Fibroblast of villous mesenchyme (primary cell): ENCODE data around the gene LSM14A. TPM values are rescaled to one million over a fixed set of nuclear protein-coding genes. Genes with fewer than 3 reads are reported as not detected.

Source experiments
- DNase-seq: peaks from one replicate; pipeline ENCODE4 v3.0.0-alpha.2; 2010; ENCODE audit warnings: low read depth
- H3K4me3 ChIP-seq: 2 replicates; pipeline ENCODE4 v1.5.1; 2011; ENCODE audit warnings: low read depth, mild to moderate bottlenecking, low read length
- total RNA-seq: library from RNA; depleted of rRNA; stranded (reverse); fragments of >200 nt; gene quantifications from 2 replicates; pipeline ENCODE4 v1.2.3, GENCODE V29; 2012
- TF ChIP-seq, protein P1 (sequence below): IDR thresholded peaks from 2 replicates; pipeline ENCODE4 v1.5.1; 2012; ENCODE audit warnings: low read depth, mild to moderate bottlenecking, low read length; ENCODE audit not compliant: insufficient read depth

Gene LSM14A
- total RNA-seq, 1 donor = 72.1 TPM

DNA sequence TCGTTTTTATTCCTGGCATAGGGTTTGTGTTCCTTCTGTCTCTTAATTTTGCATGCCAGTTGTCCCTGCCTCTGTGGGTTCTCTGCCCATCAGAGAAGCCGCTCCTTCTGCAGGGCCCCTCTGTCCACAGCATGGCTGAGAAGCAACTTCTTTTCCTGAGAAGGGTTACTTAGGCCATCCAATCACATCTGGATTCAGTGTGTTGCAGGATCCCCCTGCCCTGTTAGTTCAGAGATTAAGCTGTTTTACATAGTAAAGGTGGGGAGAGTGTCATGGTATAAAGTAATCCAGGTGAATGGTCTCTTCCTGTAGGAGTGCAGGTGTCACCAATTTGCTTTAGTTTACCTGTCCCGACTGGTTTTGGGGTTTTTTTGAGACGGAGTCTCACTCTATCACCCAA, 59.1 kb downstream of the LSM14A start:
- TF ChIP-seq, protein P1, sequence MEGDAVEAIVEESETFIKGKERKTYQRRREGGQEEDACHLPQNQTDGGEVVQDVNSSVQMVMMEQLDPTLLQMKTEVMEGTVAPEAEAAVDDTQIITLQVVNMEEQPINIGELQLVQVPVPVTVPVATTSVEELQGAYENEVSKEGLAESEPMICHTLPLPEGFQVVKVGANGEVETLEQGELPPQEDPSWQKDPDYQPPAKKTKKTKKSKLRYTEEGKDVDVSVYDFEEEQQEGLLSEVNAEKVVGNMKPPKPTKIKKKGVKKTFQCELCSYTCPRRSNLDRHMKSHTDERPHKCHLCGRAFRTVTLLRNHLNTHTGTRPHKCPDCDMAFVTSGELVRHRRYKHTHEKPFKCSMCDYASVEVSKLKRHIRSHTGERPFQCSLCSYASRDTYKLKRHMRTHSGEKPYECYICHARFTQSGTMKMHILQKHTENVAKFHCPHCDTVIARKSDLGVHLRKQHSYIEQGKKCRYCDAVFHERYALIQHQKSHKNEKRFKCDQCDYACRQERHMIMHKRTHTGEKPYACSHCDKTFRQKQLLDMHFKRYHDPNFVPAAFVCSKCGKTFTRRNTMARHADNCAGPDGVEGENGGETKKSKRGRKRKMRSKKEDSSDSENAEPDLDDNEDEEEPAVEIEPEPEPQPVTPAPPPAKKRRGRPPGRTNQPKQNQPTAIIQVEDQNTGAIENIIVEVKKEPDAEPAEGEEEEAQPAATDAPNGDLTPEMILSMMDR = no peak
- no peak for DNase-seq
- H3K4me3 ChIP-seq = no peak overlapping the region

DNA sequence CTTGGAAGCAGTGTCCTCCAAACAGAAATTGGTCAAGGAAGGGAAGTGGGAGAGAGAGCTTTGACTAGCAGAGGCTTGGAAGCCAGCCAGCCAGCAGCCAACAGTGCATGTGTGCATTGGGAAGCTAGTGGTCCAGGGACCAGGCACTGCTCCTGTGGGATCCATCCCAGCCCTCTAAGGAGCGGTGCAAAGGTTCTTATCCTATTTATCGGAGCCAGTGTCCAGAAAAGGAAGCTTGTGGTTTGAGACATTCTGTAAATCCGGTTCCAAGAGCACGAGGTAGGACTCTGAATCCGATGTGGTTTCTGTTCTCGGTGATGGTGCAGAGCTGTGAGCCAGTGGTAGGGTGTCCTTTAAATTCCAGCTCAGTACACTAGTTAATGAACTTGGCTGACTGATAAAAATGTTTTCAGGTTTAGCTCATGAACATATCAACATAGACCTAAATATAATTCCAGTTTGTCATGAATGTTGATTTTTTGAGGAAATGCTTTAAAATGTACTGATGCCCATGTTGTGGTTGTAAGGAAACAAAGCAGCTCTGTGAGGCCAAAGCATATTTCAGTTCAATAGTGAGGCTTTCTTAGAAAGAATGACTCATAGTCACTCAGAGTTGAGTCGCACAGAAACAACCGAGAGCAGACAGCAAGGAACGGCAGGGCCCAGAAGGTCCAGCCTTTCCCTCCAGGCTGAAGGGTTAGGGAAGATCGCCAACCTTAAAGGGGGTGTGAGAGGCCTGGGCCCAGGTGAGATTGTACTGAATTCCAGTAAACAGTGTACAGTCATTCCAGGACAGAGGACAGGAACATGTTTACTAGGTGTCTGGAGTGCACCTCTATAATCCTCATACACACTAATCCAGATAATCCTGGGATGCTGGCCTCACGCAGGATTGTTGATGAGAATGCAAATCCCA, 60.5 kb downstream of the LSM14A start:
- TF ChIP-seq, protein P1 = no peak
- peak; percentile 95 for DNase-seq
- H3K4me3 ChIP-seq = no peak overlapping the region

DNA sequence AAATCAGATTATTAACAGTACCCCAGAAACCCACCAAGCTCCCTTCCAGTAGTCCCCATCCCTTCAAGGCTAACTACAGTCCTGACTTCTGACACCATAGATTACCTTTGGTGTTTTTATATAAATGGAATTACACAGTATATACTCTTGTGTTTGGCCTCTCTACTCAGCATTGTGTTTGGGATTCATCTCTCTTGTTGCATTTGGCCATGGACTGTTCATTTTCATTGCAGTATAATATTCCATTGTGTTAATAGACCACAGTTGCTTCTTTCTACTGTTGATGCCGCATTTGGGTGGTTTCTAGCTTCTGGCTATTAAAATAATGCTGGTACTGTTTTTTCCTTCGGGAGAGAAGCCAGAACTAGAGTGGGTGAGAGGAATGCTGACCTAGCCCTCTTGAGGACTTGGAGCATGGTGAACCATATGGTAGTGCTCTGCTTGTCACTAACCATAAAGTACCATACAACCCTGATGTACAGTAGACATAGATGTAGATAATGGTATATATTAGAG, 63.2 kb downstream of the LSM14A start:
- DNase-seq = no peak
- TF ChIP-seq, protein P1 = no peak
- no peak overlapping the region for H3K4me3 ChIP-seq

DNA sequence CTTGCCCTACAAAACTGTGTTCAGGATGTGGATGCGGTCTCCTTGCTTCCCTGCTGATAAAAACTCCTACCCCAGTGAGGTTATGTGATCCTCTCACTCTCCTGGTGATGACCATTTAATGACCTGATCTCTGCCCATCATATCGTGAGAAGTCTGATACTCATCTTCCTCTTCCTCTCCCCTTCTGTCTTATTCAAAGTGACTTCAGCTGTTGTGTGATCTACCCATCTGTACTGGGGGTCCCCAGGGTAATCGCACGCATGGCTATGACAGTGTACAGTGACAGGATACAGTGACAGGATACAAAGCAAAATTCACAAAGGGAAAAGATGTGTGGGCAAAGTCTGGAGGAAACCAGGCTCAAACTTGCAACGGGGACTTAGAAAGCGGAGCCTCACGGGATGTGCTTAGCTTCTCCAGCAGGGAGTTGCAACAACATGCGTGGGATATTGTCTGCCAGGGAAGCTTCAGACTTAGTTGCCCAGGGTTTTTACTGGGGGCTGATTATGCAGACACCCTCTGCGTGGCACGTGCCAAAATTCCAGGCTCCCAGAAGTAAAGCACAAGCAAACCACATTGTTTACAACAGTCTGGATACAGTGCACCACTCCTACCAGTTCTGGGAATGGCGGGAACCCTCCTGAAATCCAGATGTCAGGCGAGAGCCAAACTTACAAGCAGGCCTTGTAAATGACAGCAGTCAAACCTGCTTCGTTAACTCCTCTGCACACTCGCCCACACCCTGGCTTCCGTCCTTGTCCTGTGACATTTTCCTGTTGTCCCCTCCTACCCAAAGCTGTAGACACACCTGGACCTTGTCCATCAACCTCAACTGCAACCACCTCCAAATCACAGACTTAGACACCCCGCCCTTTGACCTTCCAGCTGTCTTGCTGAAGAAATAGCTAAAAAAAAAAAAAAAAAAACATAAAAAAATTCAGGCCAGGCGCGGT, 64.0 kb downstream of the LSM14A start:
- H3K4me3 ChIP-seq = no peak overlapping the region
- peak; percentile 98 for DNase-seq
- TF ChIP-seq, protein P1 = no peak

DNA sequence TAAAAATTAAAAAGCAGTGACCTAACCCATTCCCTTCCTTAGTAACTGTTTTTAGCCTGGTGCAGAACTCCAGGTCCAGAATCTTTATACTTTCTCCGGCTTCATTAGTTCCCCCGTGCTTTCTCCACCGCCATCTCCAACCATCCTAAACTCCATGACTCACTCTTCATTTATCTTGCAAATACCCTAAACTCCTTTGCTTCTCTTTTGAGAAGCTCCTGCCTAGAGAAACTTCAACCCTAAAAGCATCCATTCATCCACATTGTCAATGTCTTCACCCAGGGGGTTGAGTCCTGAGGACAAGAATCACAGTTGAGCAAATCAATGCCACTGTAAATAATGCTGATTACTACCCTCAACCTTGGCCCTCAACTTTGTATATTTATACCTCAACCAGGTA, 65.0 kb downstream of the LSM14A start:
- no peak overlapping the region for H3K4me3 ChIP-seq
- DNase-seq = no peak
- TF ChIP-seq, protein P1 = no peak

DNA sequence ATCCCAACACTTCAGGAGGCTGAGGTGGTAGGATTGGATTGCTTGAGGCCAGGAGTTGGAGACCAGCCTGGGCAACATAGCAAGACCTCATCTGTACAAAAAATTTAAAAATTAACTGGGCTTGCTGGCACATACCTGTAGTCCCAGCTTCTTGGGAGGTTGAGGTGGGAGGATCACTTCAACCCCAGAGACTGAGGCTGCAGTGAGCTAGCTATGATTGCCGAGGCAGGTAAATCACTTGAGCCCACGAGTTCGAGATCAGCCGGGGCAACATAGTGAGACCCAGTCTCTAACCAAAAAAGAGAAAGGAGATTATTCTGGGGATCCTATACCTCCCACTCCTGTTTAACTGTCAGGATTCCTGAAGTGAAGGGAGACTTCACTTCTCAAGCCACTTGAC, 65.6 kb downstream of the LSM14A start:
- no peak overlapping the region for H3K4me3 ChIP-seq
- no peak for DNase-seq
- TF ChIP-seq, protein P1 = no peak
